A549 (cell line): ENCODE measurements around the gene AADAC.

ENCODE experiments used
- BHLHE40 ChIP-seq: IDR thresholded peaks from 2 replicates; pipeline ENCODE4 v1.6.1; 2012; ENCODE audit warnings: low read depth, low read length, inconsistent platforms
- CHD4 ChIP-seq: fragments of 200-600 bp; sonication (generic); IDR thresholded peaks from 2 replicates; pipeline ENCODE4 v1.6.1; 2016; ENCODE audit warnings: antibody characterized with exemption, mild to moderate bottlenecking, borderline replicate concordance
- CTCF ChIP-seq: fragments of >200 bp; sonication (Bioruptor Twin); formaldehyde crosslinking; IDR thresholded peaks from 3 replicates; pipeline ENCODE4 v1.5.1; 2016
- E2F6 ChIP-seq: IDR thresholded peaks from 2 replicates; pipeline ENCODE4 v1.6.1; 2012; ENCODE audit warnings: low read depth, borderline replicate concordance
- HMGXB4 ChIP-seq: fragments of 250-450 bp; sonication (Bioruptor Pico); IDR thresholded peaks from 2 replicates; pipeline ENCODE4 v1.5.0; 2021; ENCODE audit warnings: mild to moderate bottlenecking, moderate library complexity, borderline replicate concordance
- NR3C1 ChIP-seq: fragments of >200 bp; sonication (Bioruptor Twin); formaldehyde crosslinking; IDR thresholded peaks from 3 replicates; pipeline ENCODE4 v1.6.1; 2017
- POLR2A ChIP-seq: IDR thresholded peaks from 2 replicates; pipeline ENCODE4 v1.6.1; 2012; ENCODE audit warnings: mild to moderate bottlenecking, low read length

- TF ChIP-seq NR3C1 (no peak), CTCF (no peak), BHLHE40 (no peak), E2F6 (no peak), HMGXB4 (no peak), POLR2A (no peak), CHD4 (no peak)
Measured at GRCh38 chr3:151871639-151872468, 57.9 kb downstream of the AADAC start.
